Activated naive CD8-positive, alpha-beta T cell treated with anti-CD3 and anti-CD28 coated beads, Interleukin-2, amount 50 U/mL, for 24 hours (primary cell): Measurements from ENCODE around the gene OBSL1.

Source experiments
- ATAC-seq: fragments of 150-1000 bp; cut with Tn5 transposase; one replicate; pipeline ENCODE4 v1.10.0; 2021
- DNase-seq: peaks from one replicate; pipeline ENCODE4 v3.0.0; 2021
- H3K27ac Mint-ChIP-seq: one replicate; pipeline ENCODE4 v1.8.0; 2021; ENCODE audit warnings: mild to moderate bottlenecking, mixed read lengths
- H3K27me3 Mint-ChIP-seq: one replicate; pipeline ENCODE4 v1.8.0; 2021; ENCODE audit warnings: mixed read lengths
- H3K36me3 Mint-ChIP-seq: one replicate; pipeline ENCODE4 v1.8.0; 2021; ENCODE audit warnings: low read depth, mixed read lengths
- H3K4me1 Mint-ChIP-seq: one replicate; pipeline ENCODE4 v1.8.0; 2021; ENCODE audit warnings: mixed read lengths
- H3K4me3 Mint-ChIP-seq: one replicate; pipeline ENCODE4 v1.8.0; 2021; ENCODE audit warnings: mild to moderate bottlenecking, moderate library complexity, mixed read lengths
- H3K9me3 Mint-ChIP-seq: one replicate; pipeline ENCODE4 v1.8.0; 2021; ENCODE audit warnings: mixed read lengths

Gene OBSL1

DNA sequence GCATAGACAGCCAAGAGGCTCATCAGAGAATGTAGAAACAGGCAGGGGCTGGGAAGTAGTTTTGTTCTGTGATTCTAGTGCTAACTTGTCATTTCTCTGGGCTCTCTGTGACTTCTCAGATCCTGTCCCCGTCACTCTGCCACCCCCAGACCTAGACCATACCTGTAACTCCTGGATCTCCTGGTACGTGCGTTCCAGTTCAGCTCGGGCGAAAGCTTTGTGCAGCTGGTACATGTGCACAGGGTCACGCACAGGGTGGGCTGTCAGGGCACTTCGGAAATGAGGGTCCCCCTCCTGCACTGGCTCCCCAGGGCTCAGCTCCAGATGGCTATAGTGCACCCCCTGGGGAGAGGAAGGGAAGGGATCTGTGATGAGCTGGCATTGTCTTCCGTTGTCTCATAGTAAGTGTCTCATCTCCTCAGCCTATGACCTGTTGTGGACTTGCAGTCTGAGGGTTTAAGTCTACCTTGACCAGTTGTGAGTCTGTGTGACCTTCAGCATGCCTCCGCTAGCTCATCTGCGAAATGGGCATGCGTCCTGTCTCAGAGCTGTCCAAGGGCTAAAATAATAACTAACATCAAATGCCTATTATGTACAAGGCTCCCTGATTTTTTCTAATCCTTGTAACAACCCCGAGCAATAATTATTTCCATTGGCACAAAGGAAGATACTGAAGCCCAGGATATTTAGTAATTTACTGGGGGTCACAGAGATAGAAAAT lies 30.4 kb downstream of the OBSL1 start:
- ATAC-seq (no peak), DNase-seq (no peak)
- peaks cover 24% of the 10 kb centered on the region for H3K4me1 Mint-ChIP-seq
- no peaks in the 10 kb centered on the region for H3K9me3 Mint-ChIP-seq
- no peak overlapping the region for H3K27ac Mint-ChIP-seq
- H3K36me3 Mint-ChIP-seq: peaks cover 6% of the 10 kb centered on the region
- peaks cover 8% of the 10 kb centered on the region for H3K27me3 Mint-ChIP-seq
- peak overlapping the region; percentile 92 for H3K4me3 Mint-ChIP-seq

DNA sequence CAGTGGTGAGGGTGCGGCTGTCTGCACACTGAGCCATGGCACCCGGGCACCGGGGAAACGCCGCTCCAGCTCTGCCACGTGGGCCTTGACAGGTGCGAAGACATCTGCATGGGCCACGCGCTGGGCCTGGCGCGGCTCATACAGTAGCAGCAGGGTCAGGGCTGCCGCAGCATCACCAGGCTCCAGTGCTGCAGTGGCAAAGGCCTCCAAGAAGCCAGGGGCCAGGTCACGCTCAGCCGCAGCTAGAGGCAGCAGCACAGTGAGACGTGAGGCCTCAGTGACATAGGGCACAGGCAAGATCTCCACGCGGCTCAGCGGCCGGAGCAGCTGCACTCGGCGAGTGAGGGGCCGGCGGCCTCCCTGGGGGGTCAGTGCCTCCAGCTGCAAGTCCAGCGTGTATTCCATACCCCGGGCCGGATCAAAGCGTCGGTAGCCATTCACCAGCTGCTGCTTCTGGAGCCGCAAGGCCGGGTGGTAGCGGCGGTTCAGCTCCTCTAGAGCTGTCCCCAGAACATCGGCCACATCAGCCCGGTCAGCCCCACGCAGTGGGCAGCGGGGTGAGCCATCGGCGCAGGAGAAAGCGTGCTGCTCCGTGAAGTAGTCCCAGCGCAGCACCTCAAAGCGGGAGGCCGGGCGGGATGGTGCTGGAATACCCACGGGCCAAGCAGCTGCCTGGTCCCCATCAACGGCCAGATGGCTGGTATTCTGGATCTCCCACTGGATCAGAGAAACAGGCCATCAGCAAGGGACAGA lies 31.2 kb downstream of the OBSL1 start:
- no peak for ATAC-seq
- no peak for DNase-seq
- Mint-ChIP-seq H3K27me3 (peaks cover 6% of the 10 kb centered on the region), H3K9me3 (no peaks in the 10 kb centered on the region), H3K4me1 (peaks cover 24% of the 10 kb centered on the region), H3K4me3 (no peak overlapping the region), H3K36me3 (peaks cover 6% of the 10 kb centered on the region), H3K27ac (no peak overlapping the region)

DNA sequence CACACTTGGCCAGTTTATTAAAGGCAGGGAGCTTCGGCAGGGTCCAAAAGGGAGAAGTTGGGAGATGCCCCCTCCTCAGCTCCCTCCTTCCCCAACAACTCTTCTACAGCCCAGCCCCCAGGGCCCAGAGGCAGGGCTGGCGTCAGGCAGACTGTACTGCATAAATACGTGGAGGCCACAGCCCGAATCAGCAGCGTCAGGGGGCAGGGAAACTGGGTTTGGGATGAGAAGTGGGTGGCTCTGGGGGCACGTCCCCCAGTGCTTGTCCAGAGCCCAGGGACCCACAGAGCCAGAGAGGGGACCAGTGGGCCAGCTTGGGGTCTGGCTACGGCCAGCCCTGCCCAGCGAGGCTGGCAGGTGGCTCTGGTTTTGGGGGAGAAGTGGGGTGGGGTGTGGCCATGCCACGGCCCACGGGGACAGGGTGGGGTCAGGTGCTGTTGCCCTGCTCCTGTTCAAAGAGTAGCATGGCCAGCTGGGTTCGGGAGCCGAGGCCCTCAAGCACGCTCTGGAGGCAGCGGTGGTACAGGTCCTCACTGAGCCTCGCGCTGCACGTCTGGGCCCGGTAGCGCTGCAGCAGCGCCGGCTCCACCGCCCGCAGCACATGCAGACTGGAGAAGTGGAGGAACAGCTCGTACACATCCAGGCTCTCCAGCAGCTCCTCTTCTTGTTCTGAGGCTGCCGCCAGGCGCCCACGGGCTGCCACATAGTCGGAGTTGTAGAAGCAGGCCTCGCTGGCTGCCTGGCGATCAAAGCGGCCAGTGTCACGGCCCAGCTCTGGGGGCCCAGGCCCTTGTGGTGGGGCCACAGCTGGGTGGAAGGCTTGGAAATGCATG lies 32.2 kb downstream of the OBSL1 start:
- Mint-ChIP-seq H3K4me3 (no peak overlapping the region), H3K27ac (no peak overlapping the region), H3K36me3 (peaks cover 6% of the 10 kb centered on the region), H3K9me3 (no peaks in the 10 kb centered on the region), H3K27me3 (no peaks in the 10 kb centered on the region), H3K4me1 (peaks cover 17% of the 10 kb centered on the region)
- no peak for DNase-seq
- no peak for ATAC-seq

DNA sequence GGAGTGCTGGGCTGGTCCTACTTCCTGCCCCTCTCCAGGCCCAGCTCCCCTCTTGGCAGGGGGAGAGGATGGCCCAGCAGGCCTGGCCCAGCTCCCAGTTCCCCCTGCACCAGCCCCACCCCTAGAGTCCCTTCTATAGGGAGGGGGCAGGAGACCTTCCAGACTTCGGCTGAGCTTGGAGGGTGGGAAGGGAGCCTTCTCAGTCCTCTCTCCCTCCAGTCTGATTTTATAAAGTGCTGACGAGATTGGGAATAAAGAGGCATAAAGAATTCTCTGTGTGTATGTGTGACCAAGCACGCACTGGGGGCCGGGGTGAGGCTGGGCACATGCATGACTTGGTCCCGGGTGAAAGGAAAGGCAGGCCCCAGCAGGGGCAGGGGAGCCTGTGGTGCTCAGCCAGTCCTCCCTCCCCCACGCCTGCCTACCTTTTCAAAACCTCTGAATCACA lies 32.8 kb downstream of the OBSL1 start:
- H3K4me1 Mint-ChIP-seq: peaks cover 16% of the 10 kb centered on the region
- no peak for DNase-seq
- ATAC-seq: no peak

DNA sequence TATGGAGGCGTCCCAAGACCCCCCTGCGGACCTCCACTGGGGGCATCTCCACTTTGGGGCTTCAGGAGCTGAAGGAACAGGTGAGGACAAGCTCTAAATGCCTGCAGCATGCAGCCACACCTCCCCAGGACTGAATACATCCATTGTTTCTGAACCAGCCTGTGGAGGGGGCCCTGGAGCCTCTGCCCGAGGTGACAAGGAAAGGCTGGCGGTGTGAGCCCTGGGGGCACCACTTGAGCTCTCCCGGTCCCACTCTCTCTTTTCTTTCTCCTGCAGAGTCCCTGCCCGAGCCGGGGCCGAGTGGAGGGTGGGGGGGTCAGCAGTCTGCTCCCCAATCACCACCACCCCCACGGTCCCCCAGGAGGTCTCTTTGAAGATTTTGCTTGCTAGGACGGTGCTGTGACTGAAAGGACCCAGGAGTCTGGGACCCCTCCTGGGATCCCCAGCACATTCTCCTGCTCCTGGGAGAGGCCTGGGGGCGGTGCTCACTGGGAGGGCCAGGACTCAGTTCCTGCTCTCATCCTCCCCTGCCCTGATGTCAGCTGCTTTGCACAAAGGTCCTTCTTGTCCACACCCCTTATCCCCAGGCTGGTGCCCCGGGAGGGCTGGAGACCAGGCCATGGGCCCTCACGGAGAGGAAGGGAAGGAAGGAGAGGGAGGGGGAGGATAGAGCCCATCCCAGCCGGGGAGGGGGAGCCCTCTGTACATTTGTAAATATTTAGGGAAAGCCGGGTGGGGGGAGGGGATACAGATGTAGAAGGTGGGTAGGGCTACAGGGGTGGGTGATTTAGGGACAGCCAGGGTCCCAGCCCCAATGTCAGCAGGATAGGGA lies 33.5 kb downstream of the OBSL1 start:
- Mint-ChIP-seq H3K27ac (no peak overlapping the region), H3K27me3 (peaks cover 1% of the 10 kb centered on the region), H3K4me3 (no peak overlapping the region), H3K9me3 (no peaks in the 10 kb centered on the region), H3K36me3 (peaks cover 6% of the 10 kb centered on the region), H3K4me1 (peaks cover 16% of the 10 kb centered on the region)
- no peak for ATAC-seq
- no peak for DNase-seq

More for the DNA sequence above, 32.8 kb downstream of the OBSL1 start:
- Mint-ChIP-seq H3K27me3 (peaks cover under 1% of the 10 kb centered on the region), H3K4me3 (no peak overlapping the region), H3K9me3 (no peaks in the 10 kb centered on the region), H3K36me3 (peaks cover 6% of the 10 kb centered on the region), H3K27ac (no peak overlapping the region)

DNA sequence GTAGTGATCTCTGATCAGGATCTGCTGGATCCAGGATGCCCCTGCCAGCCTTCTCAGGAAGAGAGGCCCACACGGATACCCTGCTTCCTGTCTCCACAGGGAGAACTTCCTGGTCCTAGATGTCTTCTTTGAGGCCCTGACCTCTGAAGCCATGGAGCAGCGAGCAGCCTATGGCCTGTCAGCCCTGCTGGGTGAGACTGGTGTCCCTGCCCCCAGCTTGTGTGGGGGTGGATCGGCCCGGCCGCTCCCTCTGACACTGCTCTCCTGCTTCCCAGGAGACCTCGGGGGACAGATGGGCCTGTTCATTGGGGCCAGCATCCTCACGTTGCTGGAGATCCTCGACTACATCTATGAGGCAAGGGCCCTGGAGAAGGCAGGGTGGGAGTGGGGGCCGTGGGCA lies 34.4 kb downstream of the OBSL1 start:
- H3K36me3 Mint-ChIP-seq: peaks cover 6% of the 10 kb centered on the region
- H3K27me3 Mint-ChIP-seq: peaks cover 6% of the 10 kb centered on the region
- no peak overlapping the region for H3K27ac Mint-ChIP-seq
- H3K4me3 Mint-ChIP-seq: no peak overlapping the region
- H3K4me1 Mint-ChIP-seq: peaks cover 8% of the 10 kb centered on the region
- no peak for DNase-seq
- ATAC-seq: no peak
- H3K9me3 Mint-ChIP-seq: no peaks in the 10 kb centered on the region

DNA sequence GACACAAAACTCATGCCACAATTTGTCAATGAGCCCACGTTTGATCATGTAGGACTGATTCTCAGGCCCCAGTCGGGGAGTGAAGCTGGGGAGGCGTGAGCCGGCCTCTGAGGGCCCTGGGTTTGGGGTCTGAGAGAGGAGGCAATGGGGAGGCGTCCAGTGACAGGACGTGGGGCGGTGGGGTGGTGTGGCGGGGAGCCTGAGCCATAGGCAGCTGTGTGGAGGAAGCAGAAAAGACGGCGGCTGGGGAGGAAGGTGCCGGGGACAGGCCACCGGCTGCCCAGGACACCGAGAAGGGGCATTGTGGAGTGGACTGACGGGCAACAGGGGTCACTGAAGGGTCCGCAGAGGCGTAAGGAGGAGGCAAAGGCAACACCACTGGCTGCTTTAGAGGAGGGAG lies 34.9 kb downstream of the OBSL1 start:
- H3K36me3 Mint-ChIP-seq: peaks cover 6% of the 10 kb centered on the region
- no peak for ATAC-seq
- no peak overlapping the region for H3K27ac Mint-ChIP-seq
- no peak overlapping the region for H3K4me3 Mint-ChIP-seq
- H3K27me3 Mint-ChIP-seq: peaks cover 6% of the 10 kb centered on the region
- H3K9me3 Mint-ChIP-seq: no peaks in the 10 kb centered on the region
- DNase-seq: no peak
- peaks cover 4% of the 10 kb centered on the region for H3K4me1 Mint-ChIP-seq

DNA sequence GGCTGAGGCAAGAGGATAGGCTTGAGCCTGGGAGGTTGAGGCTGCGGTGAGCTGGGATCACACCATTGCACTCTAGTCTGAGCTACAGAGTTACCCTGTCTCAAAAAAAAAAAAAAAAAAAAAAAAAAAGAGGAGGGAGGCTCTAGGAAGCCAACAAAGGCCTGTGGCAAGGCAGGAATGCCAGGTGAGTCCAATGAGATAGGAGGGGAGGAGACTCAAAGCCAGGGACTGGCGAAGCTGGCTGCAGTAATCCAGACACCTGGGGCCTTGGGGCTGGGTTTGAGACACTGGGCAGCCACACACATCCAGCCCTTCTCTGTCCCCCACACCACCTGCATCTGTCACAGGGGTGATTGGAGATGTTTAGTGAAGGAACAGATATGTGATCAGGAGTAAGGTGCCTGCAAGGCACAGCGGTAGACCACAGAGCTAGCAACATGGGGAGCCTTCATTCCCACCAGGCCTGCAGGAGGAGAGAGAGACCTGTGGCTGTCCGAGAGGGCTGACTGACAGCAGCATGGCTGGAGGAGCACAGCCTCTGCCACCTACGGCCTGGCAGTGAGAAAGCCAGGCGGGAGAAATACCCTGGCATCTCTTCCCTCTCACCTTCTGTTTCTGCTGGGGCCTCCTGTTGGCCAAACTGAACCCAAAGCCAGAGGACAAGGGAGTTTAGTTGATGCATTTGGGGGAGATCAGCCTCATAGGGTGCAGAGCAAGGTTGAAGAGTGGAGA lies 37.2 kb downstream of the OBSL1 start:
- no peaks in the 10 kb centered on the region for H3K9me3 Mint-ChIP-seq
- ATAC-seq (no peak), DNase-seq (no peak)
- H3K36me3 Mint-ChIP-seq: no peaks in the 10 kb centered on the region
- H3K4me3 Mint-ChIP-seq: no peak overlapping the region
- no peaks in the 10 kb centered on the region for H3K4me1 Mint-ChIP-seq
- H3K27me3 Mint-ChIP-seq: peaks cover 27% of the 10 kb centered on the region
- no peak overlapping the region for H3K27ac Mint-ChIP-seq

DNA sequence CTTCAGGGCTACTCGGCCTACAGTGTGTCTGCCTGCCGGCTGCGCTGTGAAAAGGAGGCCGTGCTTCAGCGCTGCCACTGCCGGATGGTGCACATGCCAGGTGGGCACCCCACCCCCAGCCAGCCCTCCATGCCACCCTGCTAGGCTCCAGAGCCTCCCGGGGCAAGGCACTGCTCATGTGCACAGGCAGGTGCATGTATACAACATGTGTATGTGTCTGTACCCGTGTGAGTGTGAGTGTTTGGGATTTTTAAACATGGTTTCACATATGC lies 39.0 kb downstream of the OBSL1 start:
- Mint-ChIP-seq H3K27ac (no peak overlapping the region), H3K27me3 (peaks cover 42% of the 10 kb centered on the region), H3K36me3 (no peaks in the 10 kb centered on the region), H3K9me3 (no peaks in the 10 kb centered on the region), H3K4me1 (no peaks in the 10 kb centered on the region), H3K4me3 (no peak overlapping the region)
- DNase-seq: no peak
- no peak for ATAC-seq

DNA sequence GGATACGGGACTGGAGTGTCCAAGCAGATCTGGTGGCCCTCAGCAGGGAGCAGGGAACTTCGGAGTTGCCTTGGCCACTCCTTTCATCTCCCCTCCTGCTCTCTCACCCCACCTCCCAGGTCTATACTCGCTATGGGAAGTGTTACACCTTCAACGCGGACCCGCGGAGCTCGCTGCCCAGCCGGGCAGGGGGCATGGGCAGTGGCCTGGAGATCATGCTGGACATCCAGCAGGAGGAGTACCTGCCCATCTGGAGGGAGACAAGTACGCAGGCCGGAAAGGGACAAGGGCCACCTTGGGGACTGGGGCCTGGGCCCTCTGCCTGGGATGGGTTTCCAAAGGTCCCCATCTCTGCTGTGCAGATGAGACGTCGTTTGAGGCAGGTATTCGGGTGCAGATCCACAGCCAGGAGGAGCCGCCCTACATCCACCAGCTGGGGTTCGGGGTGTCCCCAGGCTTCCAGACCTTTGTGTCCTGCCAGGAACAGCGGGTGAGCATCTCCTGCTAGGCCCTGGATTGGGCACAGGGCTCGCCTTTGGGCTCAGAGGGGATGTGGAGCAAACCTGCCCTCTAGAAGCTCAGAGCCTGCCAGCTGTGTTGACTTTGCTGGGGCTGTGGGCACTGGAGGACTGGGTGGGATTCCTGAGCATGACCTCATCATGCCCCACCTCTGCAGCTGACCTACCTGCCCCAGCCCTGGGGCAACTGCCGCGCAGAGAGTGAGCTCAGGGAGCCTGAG lies 39.5 kb downstream of the OBSL1 start:
- no peaks in the 10 kb centered on the region for H3K36me3 Mint-ChIP-seq
- DNase-seq: no peak
- no peak for ATAC-seq
- no peaks in the 10 kb centered on the region for H3K9me3 Mint-ChIP-seq
- H3K27me3 Mint-ChIP-seq: peaks cover 46% of the 10 kb centered on the region
- H3K4me3 Mint-ChIP-seq: no peak overlapping the region
- H3K27ac Mint-ChIP-seq: no peak overlapping the region
- no peaks in the 10 kb centered on the region for H3K4me1 Mint-ChIP-seq

DNA sequence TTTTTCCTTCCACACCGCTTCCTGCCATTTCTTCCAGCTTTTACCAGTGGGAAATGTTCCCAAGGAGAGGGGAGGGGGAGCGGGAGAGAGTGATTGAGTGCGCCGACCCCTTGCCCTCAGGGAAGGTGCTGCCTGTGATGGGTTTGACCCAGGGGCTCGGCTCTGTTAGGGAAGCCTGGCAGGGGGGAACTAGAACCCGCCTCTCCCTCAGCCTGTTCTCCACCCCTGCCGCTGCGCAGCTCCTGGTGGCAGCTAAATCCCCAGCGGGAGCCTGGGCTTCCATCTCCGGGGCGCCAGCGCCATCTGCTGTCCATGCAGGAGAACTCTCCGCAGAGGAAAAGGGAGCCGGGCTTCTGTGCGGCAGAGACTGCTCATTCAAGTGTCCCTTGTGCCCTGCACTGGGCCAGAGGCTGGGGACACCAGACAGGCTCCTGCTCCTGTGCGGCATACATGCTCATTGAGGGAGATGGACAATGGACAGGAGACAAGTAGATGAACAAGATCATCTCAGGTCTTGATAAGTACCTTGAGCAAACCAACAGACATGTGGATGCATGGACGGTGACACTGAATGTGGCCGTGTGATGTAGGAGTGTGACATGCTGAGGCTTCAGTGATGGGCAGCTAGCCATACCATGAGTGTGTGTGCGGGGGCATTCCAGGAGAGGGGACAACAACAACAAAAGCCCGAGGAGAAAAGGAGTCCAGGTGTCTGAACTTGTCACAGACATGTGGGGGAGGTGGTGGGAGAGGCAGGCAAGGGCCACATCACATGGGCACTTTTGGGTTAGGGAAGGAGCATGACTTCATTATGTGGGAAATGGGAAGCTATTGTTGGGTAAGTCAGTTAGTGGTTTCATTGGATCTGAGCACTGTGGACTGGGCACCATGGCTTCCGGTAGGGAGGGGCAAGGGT lies 41.0 kb downstream of the OBSL1 start:
- ATAC-seq: peak; percentile 83
- Mint-ChIP-seq H3K4me1 (no peaks in the 10 kb centered on the region), H3K9me3 (no peaks in the 10 kb centered on the region), H3K36me3 (no peaks in the 10 kb centered on the region), H3K4me3 (no peak overlapping the region), H3K27ac (no peak overlapping the region), H3K27me3 (peaks cover 59% of the 10 kb centered on the region)
- peak; percentile 89 for DNase-seq

DNA sequence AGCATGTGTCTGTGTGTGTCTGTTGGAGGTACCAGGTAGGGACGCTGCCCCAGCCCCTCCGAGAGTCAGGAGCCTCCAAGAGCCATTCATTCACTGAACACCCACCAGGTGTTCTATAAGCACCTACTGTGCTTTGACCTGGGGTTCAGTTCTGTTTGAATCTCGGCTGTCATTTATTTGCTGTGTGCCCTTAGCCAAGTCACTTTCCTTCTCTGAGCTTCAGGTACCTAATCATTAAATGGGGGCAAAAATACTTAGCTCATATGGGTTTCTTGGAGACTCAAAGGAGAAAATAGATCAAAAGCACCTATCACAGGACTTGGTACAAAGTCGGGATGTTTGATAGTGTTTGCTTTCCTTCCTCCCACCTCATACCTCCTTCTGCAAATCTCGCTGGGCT lies 43.9 kb downstream of the OBSL1 start:
- DNase-seq (no peak), ATAC-seq (no peak)
- Mint-ChIP-seq H3K27me3 (peaks cover 78% of the 10 kb centered on the region), H3K9me3 (no peaks in the 10 kb centered on the region), H3K27ac (no peak overlapping the region), H3K36me3 (no peaks in the 10 kb centered on the region), H3K4me1 (peaks cover 5% of the 10 kb centered on the region), H3K4me3 (no peak overlapping the region)

DNA sequence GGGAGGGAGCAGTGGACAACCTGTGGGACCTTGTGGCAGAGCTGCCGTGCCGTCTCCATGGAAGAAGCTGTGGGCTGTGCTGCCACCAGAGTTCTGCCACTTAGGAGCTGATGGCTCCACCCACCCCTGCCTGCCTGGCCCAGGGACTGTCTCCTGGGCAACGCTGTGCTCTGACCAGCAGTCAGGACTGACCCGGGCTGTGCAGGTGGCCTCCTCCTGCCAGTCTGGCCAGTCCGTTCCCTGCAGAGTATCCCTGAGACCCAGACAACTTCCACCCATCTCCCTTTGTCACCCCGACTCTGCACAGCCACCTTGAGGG lies 44.3 kb downstream of the OBSL1 start:
- H3K36me3 Mint-ChIP-seq: no peaks in the 10 kb centered on the region
- ATAC-seq (no peak), DNase-seq (no peak)
- H3K27me3 Mint-ChIP-seq: peaks cover 78% of the 10 kb centered on the region
- peaks cover 7% of the 10 kb centered on the region for H3K4me1 Mint-ChIP-seq
- no peaks in the 10 kb centered on the region for H3K9me3 Mint-ChIP-seq
- H3K4me3 Mint-ChIP-seq: no peak overlapping the region
- no peak overlapping the region for H3K27ac Mint-ChIP-seq
